ENCODE results near the gene USP38. TPM values are rescaled to one million over a fixed set of nuclear protein-coding genes. Genes with fewer than 3 reads are reported as not detected.
"Not testable (repeated sequence)": the region's sequence is repeated elsewhere in the genome, so short reads cannot be mapped to it uniquely, and the experiment has no call there.

USP38 gene
- total RNA-seq, 1 donor from 2014 or later, result 11.4 TPM

GRCh38 chr4:143257356-143257755 lies 72.6 kb downstream of the USP38 start:
- no peaks in the 10 kb centered on the region for H3K27me3 ChIP-seq
- no peak overlapping the region for H3K9ac ChIP-seq
- Mint-ChIP-seq H3K4me3 (no peak overlapping the region), H3K4me1 (no peaks in the 10 kb centered on the region), H3K9me3 (no peaks in the 10 kb centered on the region), H3K27ac (no peak overlapping the region), H3K27me3 (ENCODE audit: insufficient read depth, low read depth) (no peaks in the 10 kb centered on the region), H3K36me3 (no peaks in the 10 kb centered on the region)
- no peak overlapping the region for H3K4me2 ChIP-seq
- H2AFZ ChIP-seq (replicated peaks), result no peak overlapping the region
- no peak overlapping the region for H3K4me3 ChIP-seq
- H3K79me2 ChIP-seq (ENCODE audit: low read depth), result no peaks in the 10 kb centered on the region
- TF ChIP-seq EZH2phosphoT487 (IDR thresholded peaks at IDR 0.05), result no peak
- TF ChIP-seq EZH2 (IDR thresholded peaks at IDR 0.05), result no peak
- TF ChIP-seq CTCF (IDR thresholded peaks at IDR 0.05), result no peak
- H3K9me3 ChIP-seq (ENCODE audit: low read depth), result no peaks in the 10 kb centered on the region
- H3F3A ChIP-seq (ENCODE audit: low read depth), result no peaks in the 10 kb centered on the region
- no peaks in the 10 kb centered on the region for H3K36me3 ChIP-seq
- no peak for DNase-seq (ENCODE audit: low spot score)
- peaks cover 4% of the 10 kb centered on the region for H3K4me1 ChIP-seq
- no peak overlapping the region for H3K27ac ChIP-seq
- no peaks in the 10 kb centered on the region for H4K20me1 ChIP-seq (ENCODE audit: low read depth)

GRCh38 chr4:143260750-143261149 lies 76.0 kb downstream of the USP38 start:
- no peak for DNase-seq (ENCODE audit: low spot score)
- Histone ChIP-seq H3K27me3 (no peaks in the 10 kb centered on the region), H3K4me2 (no peak overlapping the region), H3K36me3 (no peaks in the 10 kb centered on the region), H3K4me1 (no peaks in the 10 kb centered on the region), H2AFZ (replicated peaks) (no peak overlapping the region), H3K9me3 (ENCODE audit: low read depth) (no peaks in the 10 kb centered on the region), H3K79me2 (ENCODE audit: low read depth) (no peaks in the 10 kb centered on the region), H3F3A (ENCODE audit: low read depth) (no peaks in the 10 kb centered on the region), H3K9ac (no peak overlapping the region), H4K20me1 (ENCODE audit: low read depth) (no peaks in the 10 kb centered on the region), H3K4me3 (no peak overlapping the region), H3K27ac (no peak overlapping the region)
- H3K36me3 Mint-ChIP-seq, result no peaks in the 10 kb centered on the region
- TF ChIP-seq CTCF (IDR thresholded peaks at IDR 0.05) (no peak), EZH2phosphoT487 (IDR thresholded peaks at IDR 0.05) (no peak), EZH2 (IDR thresholded peaks at IDR 0.05) (no peak)
- no peak overlapping the region for H3K4me3 Mint-ChIP-seq
- H3K9me3 Mint-ChIP-seq, result peaks cover 4% of the 10 kb centered on the region
- no peaks in the 10 kb centered on the region for H3K4me1 Mint-ChIP-seq
- H3K27ac Mint-ChIP-seq, result no peak overlapping the region
- H3K27me3 Mint-ChIP-seq (ENCODE audit: insufficient read depth, low read depth), result no peaks in the 10 kb centered on the region

GRCh38 chr4:143262838-143263237 lies 78.1 kb downstream of the USP38 start:
- H3K4me2 ChIP-seq, result no peak overlapping the region
- H3K27ac Mint-ChIP-seq, result no peak overlapping the region

GRCh38 chr4:143267690-143268089 lies 83.0 kb downstream of the USP38 start:
- not testable (repeated sequence) for H3K4me2 ChIP-seq; H3K36me3 ChIP-seq; H3F3A ChIP-seq (ENCODE audit: low read depth); H3K4me1 ChIP-seq; H3K4me3 Mint-ChIP-seq; H3K4me1 Mint-ChIP-seq; H3K27ac ChIP-seq; H2AFZ ChIP-seq (replicated peaks); H3K27ac Mint-ChIP-seq; H3K27me3 ChIP-seq; H4K20me1 ChIP-seq (ENCODE audit: low read depth); H3K79me2 ChIP-seq (ENCODE audit: low read depth); DNase-seq (ENCODE audit: low spot score); H3K4me3 ChIP-seq; H3K9ac ChIP-seq; H3K36me3 Mint-ChIP-seq; H3K27me3 Mint-ChIP-seq (ENCODE audit: insufficient read depth, low read depth); H3K9me3 ChIP-seq (ENCODE audit: low read depth)
- peaks cover 29% of the 10 kb centered on the region for H3K9me3 Mint-ChIP-seq

More at GRCh38 chr4:143262838-143263237, 78.1 kb downstream of the USP38 start:
- H3K9me3 ChIP-seq (ENCODE audit: low read depth), result no peaks in the 10 kb centered on the region
- Mint-ChIP-seq H3K4me3 (no peak overlapping the region), H3K4me1 (no peaks in the 10 kb centered on the region), H3K9me3 (peaks cover 15% of the 10 kb centered on the region), H3K27me3 (ENCODE audit: insufficient read depth, low read depth) (no peaks in the 10 kb centered on the region), H3K36me3 (peaks cover 3% of the 10 kb centered on the region)
- TF ChIP-seq EZH2 (IDR thresholded peaks at IDR 0.05) (no peak), EZH2phosphoT487 (IDR thresholded peaks at IDR 0.05) (no peak), CTCF (IDR thresholded peaks at IDR 0.05) (no peak)
- DNase-seq (ENCODE audit: low spot score), result no peak
- no peak overlapping the region for H2AFZ ChIP-seq (replicated peaks)
- H3K4me3 ChIP-seq, result no peak overlapping the region
- H3K79me2 ChIP-seq (ENCODE audit: low read depth), result no peaks in the 10 kb centered on the region
- H3K4me1 ChIP-seq, result no peaks in the 10 kb centered on the region
- no peaks in the 10 kb centered on the region for H4K20me1 ChIP-seq (ENCODE audit: low read depth)
- H3K27ac ChIP-seq, result no peak overlapping the region
- H3K27me3 ChIP-seq, result no peaks in the 10 kb centered on the region
- no peak overlapping the region for H3K9ac ChIP-seq
- no peaks in the 10 kb centered on the region for H3F3A ChIP-seq (ENCODE audit: low read depth)
- H3K36me3 ChIP-seq, result no peaks in the 10 kb centered on the region
